Uterus (tissue), 4 donors: ENCODE data around the gene STRAP. TPM values are rescaled to one million over a fixed set of nuclear protein-coding genes. Genes with fewer than 3 reads are reported as not detected.

Experiments used
- DNase-seq, 2 donors: peaks; one replicate each; pipeline ENCODE4 v3.0.0-alpha.2; 2019 to 2020
- H3K27ac ChIP-seq, 2 donors: fragments of 200-600 bp; sonication (generic); 1 replicate in 1 of 2; 2 replicates in 1 of 2; pipeline ENCODE4 v1.5.1; 2016 to 2018
- H3K27me3 ChIP-seq, 2 donors: fragments of 200-600 bp; sonication (generic); one replicate each; pipeline ENCODE4 v1.5.1; 2018 to 2019; ENCODE audit warnings: control low read depth in 1 of 2
- H3K36me3 ChIP-seq, 2 donors: fragments of 200-600 bp; sonication (generic); one replicate each; pipeline ENCODE4 v1.5.1; 2019; ENCODE audit warnings: control low read depth in 1 of 2
- H3K4me1 ChIP-seq, 2 donors: fragments of 200-600 bp; sonication (generic); one replicate each; pipeline ENCODE4 v1.5.1; 2018 to 2019; ENCODE audit warnings: control low read depth in 1 of 2
- H3K4me3 ChIP-seq, 2 donors: fragments of 200-600 bp; sonication (generic); 1 replicate in 1 of 2; 2 replicates in 1 of 2; pipeline ENCODE4 v1.5.1; 2018 to 2019; ENCODE audit warnings: mild to moderate bottlenecking in 1 of 2
- H3K9me3 ChIP-seq, 2 donors: fragments of 200-600 bp; sonication (generic); one replicate each; pipeline ENCODE4 v1.5.1; 2019; ENCODE audit warnings: control low read depth in 1 of 2
- POLR2A ChIP-seq, 2 donors: fragments of 450-650 bp; IDR thresholded peaks; one replicate each; pipeline ENCODE4 v1.6.1; 2016; ENCODE audit warnings: antibody characterized with exemption in 2 of 2, mild to moderate bottlenecking in 1 of 2, moderate library complexity in 1 of 2
- intact Hi-C: fragments of 100-400 bp; cut with DNase I; formaldehyde crosslinking; loops from one replicate; pipeline ENCODE4 v1.15.1; 2023; ENCODE audit warnings: low total_unique reads
- total RNA-seq, 4 donors: library from RNA; depleted of rRNA in 3 of 4; stranded (reverse); fragments of >200 nt in 3 of 4; gene quantifications; one replicate each; pipeline versions ENCODE4 v1.1.0 to v1.2.4, GENCODE V29; 2014 to 2023
- TF ChIP-seq, protein P1 (sequence below), 4 experiments: fragments of 200-600 bp in 2 of 4; fragments of 450-650 bp in 2 of 4; sonication (generic) in 2 of 4; IDR thresholded peaks; one replicate each; pipeline ENCODE4 v1.5.1; 2016 to 2019; ENCODE audit warnings: antibody characterized with exemption in 4 of 4, mild to moderate bottlenecking in 2 of 4, moderate library complexity in 1 of 4
- donor health status: DM: yes; HTN: yes; CAD: no.

Gene STRAP
- total RNA-seq, 4 donors from 2014 or later: 43.8 to 65.8 (median 58.2) TPM

DNA sequence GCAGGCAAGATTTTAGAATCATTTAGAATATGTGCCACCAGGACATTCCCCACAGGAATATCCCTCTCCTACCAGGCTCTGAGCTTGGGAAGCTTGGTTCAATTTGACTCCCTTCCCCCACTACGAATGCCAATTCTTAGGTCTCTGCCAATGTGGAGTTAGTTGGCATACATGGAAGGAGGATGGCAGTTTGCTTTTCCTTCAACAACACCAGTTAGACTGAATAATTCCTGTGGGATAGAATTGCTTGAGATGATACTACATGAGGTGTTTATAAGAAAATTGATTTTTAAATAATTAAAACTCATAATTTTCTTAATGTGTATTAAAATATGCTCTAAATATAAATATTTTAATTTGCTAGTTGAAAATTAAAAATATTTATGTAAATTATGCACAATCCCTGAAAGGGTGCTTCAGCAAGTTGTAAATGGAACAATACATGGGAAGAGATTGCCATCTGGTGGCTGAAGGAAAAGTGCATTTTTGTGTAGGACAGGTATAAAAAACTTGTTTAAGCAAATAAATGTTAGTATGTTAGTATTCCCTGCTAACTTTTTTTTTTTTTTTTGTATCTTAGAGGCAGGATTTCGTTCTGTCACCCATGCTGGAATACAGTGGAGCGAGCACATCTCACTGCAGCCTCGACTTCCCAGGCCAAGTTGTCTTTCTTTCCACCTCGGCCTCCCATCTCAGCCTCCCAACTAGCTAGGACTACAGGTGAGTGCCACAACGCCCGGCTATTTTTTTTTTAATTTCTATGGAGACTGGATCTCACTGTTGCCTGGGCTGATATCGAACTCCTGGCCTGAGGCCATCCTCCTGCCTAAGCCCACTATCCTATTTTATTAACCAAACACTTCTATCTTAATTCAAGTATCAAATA, 25.8 kb upstream of the STRAP start:
- Histone ChIP-seq H3K27me3 (no peaks in the 10 kb centered on the region), H3K4me1 (no peaks in the 10 kb centered on the region), H3K9me3 (no peaks in the 10 kb centered on the region), H3K4me3 (no peak overlapping the region), H3K27ac (peak overlapping the region; percentile 27 to 30), H3K36me3 (no peaks in the 10 kb centered on the region)
- intact Hi-C loops: loop anchor here (5.0 kb wide), 1 partner anchor 269 kb away; no protein-coding TSS in a partner anchor
- DNase-seq: peak in 1 of 2 donors; percentile 62
- TF ChIP-seq POLR2A (IDR thresholded peaks at IDR 0.05): no peak
- TF ChIP-seq, protein P1, sequence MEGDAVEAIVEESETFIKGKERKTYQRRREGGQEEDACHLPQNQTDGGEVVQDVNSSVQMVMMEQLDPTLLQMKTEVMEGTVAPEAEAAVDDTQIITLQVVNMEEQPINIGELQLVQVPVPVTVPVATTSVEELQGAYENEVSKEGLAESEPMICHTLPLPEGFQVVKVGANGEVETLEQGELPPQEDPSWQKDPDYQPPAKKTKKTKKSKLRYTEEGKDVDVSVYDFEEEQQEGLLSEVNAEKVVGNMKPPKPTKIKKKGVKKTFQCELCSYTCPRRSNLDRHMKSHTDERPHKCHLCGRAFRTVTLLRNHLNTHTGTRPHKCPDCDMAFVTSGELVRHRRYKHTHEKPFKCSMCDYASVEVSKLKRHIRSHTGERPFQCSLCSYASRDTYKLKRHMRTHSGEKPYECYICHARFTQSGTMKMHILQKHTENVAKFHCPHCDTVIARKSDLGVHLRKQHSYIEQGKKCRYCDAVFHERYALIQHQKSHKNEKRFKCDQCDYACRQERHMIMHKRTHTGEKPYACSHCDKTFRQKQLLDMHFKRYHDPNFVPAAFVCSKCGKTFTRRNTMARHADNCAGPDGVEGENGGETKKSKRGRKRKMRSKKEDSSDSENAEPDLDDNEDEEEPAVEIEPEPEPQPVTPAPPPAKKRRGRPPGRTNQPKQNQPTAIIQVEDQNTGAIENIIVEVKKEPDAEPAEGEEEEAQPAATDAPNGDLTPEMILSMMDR (IDR thresholded peaks at IDR 0.05): peak; percentile 83 to 95 (median 88)

DNA sequence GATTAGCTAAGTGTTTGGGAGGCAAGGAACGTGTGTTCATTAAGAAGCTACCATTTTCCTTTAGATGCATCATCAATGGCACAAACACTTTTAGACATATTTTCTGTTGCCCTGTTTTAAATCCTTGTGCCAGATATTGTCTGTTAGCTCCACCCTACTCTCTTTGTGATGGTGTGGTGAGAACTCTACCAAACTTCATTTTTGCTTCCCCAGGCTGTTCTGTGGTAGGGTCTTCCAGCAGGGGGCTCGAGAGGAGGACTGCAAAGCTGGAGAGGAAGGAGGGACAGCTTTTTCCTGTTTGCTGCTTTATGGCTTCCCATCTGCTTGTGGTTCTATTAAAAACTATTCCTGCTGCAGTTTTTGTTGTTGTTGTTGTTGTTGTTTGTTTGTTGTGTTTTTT, 23.8 kb upstream of the STRAP start:
- no peaks in the 10 kb centered on the region for H3K27me3 ChIP-seq
- no peak for TF ChIP-seq POLR2A (IDR thresholded peaks at IDR 0.05)
- TF ChIP-seq, protein P1 (IDR thresholded peaks at IDR 0.05): no peak
- H3K27ac ChIP-seq: no peak overlapping the region
- H3K4me1 ChIP-seq: no peaks in the 10 kb centered on the region
- DNase-seq: no peak
- H3K9me3 ChIP-seq: no peaks in the 10 kb centered on the region
- intact Hi-C loops: loop anchor here (5.0 kb wide), 1 partner anchor 271 kb away; no protein-coding TSS in a partner anchor
- no peak overlapping the region for H3K4me3 ChIP-seq
- no peaks in the 10 kb centered on the region for H3K36me3 ChIP-seq

DNA sequence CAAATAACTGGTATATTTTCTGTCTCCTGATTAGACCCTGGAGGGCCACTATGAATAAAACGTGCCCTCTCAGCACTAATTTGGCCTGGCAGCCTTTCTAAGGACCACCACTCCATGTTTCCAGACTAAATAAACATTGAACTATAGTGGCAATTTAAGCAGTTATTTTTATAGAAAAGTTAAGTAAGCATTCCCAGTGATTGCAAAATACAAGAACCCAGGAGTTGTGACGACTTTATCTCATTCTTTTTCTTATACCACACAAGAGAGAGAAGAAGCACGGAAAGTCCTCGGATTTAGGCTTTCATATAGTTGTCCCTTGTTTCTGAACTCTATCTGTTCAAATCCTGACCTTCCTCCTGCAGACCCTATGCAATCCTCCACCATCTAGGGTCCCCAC, 23.1 kb upstream of the STRAP start:
- no peak for TF ChIP-seq POLR2A (IDR thresholded peaks at IDR 0.05)
- TF ChIP-seq, protein P1 (IDR thresholded peaks at IDR 0.05): no peak
- Histone ChIP-seq H3K4me3 (no peak overlapping the region), H3K4me1 (no peaks in the 10 kb centered on the region), H3K27ac (no peak overlapping the region), H3K9me3 (no peaks in the 10 kb centered on the region), H3K36me3 (no peaks in the 10 kb centered on the region), H3K27me3 (no peaks in the 10 kb centered on the region)
- DNase-seq: no peak
- intact Hi-C loops: loop anchor here (5.0 kb wide), 1 partner anchor 272 kb away; no protein-coding TSS in a partner anchor

DNA sequence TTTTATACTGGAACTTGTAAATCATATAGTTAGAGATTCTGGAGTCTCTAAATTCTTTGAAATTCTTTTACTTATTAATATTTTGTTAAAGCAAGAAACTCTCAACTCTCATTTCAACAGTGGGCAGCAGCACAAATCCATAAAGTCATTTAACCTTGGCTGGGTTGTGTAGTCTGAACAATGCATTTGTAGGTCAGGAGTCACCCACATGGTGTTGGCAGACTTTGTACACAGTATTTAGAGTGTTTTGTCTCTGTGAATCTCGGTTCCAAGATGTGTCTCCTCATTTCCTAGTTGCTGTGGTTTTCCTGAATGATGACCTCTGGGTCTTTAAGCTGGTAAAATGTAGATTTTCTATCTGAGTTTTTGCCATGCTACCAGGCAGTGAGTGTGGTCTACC, 20.8 kb upstream of the STRAP start:
- intact Hi-C loops: no loop called here
- Histone ChIP-seq H3K27me3 (no peaks in the 10 kb centered on the region), H3K9me3 (no peaks in the 10 kb centered on the region), H3K4me1 (no peaks in the 10 kb centered on the region), H3K27ac (no peak overlapping the region), H3K36me3 (no peaks in the 10 kb centered on the region), H3K4me3 (no peak overlapping the region)
- no peak for DNase-seq
- TF ChIP-seq POLR2A (IDR thresholded peaks at IDR 0.05): no peak
- TF ChIP-seq, protein P1 (IDR thresholded peaks at IDR 0.05): no peak

DNA sequence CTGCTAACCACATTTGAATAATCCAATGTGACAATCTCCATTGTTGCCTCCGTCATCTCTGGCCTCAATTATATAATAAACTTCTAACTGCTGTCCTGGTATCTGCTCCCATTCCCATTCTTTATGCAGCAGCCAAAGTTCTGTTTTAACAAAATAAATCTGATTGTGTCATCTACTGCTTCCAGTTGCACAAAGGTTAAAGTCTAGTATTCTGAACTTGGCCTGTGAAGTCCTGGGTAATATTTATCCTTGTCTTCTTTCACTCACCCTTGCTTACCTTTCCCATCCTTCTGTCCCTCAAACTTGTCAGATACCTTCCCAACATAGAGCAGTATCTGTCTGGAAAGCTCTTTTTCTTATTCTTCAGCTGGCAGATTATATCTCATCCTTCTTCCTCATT, 19.3 kb upstream of the STRAP start:
- H3K4me3 ChIP-seq: no peak overlapping the region
- no peaks in the 10 kb centered on the region for H3K4me1 ChIP-seq
- H3K36me3 ChIP-seq: no peaks in the 10 kb centered on the region
- H3K27me3 ChIP-seq: no peaks in the 10 kb centered on the region
- H3K9me3 ChIP-seq: no peaks in the 10 kb centered on the region
- TF ChIP-seq, protein P1 (IDR thresholded peaks at IDR 0.05): no peak
- TF ChIP-seq POLR2A (IDR thresholded peaks at IDR 0.05): no peak
- intact Hi-C loops: no loop called here
- no peak overlapping the region for H3K27ac ChIP-seq
- no peak for DNase-seq
